Activated T-helper 1 cell treated with anti-CD3 and anti-CD28 coated beads, Interleukin-12 subunit alpha, Interleukin-12 subunit beta, Interleukin-2, Interleukin-4 antibody, amounts not matched to agents 30 ng/mL and 10 ng/mL and 1 ng/mL, durations not matched to agents 14 hours and 24 hours and 36 hours (primary cell): ENCODE measurements around the gene MED8. TPM values are rescaled to one million over a fixed set of nuclear protein-coding genes. Genes with fewer than 3 reads are reported as not detected.
"Not testable (repeated sequence)": the region's sequence is repeated elsewhere in the genome, so short reads cannot be mapped to it uniquely, and the experiment has no call there.

Source experiments
- DNase-seq: peaks from one replicate; pipeline ENCODE4 v3.0.0; 2021; ENCODE audit warnings: low spot score
- H3K27ac Mint-ChIP-seq: one replicate; pipeline ENCODE4 v1.8.0; 2021; ENCODE audit warnings: mild to moderate bottlenecking, mixed read lengths
- H3K27me3 Mint-ChIP-seq: one replicate; pipeline ENCODE4 v1.8.0; 2022; ENCODE audit warnings: mild to moderate bottlenecking, moderate library complexity, mixed read lengths; ENCODE audit not compliant: insufficient read depth
- H3K36me3 Mint-ChIP-seq: one replicate; pipeline ENCODE4 v1.8.0; 2021; ENCODE audit warnings: low read depth, mixed read lengths
- H3K4me1 Mint-ChIP-seq: one replicate; pipeline ENCODE4 v1.8.0; 2021; ENCODE audit warnings: low read depth, mixed read lengths
- H3K4me3 Mint-ChIP-seq: one replicate; pipeline ENCODE4 v1.8.0; 2021; ENCODE audit warnings: mild to moderate bottlenecking, moderate library complexity, mixed read lengths
- H3K9me3 Mint-ChIP-seq: one replicate; pipeline ENCODE4 v1.8.0; 2021; ENCODE audit warnings: mixed read lengths
- intact Hi-C: fragments of 100-400 bp; cut with micrococcal nuclease; formaldehyde crosslinking; loops from one replicate; pipeline ENCODE4 v1.15.1; 2024
- total RNA-seq: library from RNA; stranded (reverse); gene quantifications from 2 replicates; pipeline ENCODE4 v1.2.3, GENCODE V29; 2022

Gene MED8
- total RNA-seq, 1 donor from 2014 or later = 43.0 TPM

DNA sequence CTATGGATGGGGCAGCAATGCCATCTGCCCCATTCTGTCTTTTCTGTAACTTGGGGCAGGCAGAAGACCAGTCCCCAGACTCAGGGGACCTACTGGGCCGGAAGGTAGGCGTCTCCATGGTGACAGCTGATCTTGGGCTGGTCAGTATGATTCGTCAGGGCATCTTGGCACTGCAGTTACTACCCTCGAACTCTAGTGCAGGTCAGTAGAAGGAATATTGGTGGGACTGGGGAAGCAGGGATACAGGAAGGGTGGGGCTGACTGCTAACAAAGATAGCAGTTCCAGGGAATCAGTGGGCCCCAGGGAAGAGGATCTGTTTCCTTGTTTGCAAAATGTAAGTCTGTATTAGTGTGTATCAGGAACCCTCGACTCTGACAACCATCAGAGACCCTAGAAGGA is 26.3 kb upstream of the MED8 start:
- Mint-ChIP-seq H3K9me3 (no peaks in the 10 kb centered on the region), H3K4me1 (no peaks in the 10 kb centered on the region), H3K27me3 (no peaks in the 10 kb centered on the region), H3K4me3 (no peak overlapping the region), H3K27ac (no peak overlapping the region), H3K36me3 (peaks cover 14% of the 10 kb centered on the region)
- no peak for DNase-seq
- intact Hi-C loops = no loop called here

DNA sequence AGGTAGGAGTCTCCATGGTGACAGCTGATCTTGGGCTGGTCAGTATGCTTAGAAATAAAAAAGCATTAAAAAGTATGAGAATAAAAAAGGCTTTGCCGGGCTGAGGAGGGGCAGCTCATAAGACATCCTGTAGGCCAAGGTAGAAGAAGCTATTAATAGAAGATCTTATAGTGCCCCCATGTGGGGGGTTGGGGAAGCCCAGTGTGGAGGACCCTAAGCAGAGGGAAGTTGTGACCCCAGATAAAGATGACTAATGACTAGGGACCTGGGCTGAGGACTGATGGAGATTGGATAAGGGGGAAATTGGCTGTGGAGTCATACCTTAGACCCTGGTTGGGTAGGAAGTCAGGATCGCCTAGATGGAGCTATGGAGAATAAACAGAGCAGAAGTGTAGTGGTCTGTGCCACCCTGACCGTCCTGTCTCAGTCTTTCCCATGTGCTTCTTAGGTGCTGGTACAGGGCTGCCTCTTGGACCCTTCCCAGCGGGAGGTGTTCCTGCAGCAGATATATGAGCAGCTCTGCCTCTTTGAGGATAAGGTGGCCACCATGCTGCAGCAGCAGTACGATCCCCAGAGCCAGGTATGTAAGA is 25.1 kb upstream of the MED8 start:
- Mint-ChIP-seq H3K4me1 (no peaks in the 10 kb centered on the region), H3K27ac (peak overlapping the region; percentile 10), H3K27me3 (no peaks in the 10 kb centered on the region), H3K9me3 (no peaks in the 10 kb centered on the region), H3K36me3 (peaks cover 11% of the 10 kb centered on the region), H3K4me3 (no peak overlapping the region)
- intact Hi-C loops = loop anchor here (1.0 kb wide), 3 partner anchors 56 to 187 kb away; partner anchors contain the start of gene CDC20
- peak; percentile 22 for DNase-seq

DNA sequence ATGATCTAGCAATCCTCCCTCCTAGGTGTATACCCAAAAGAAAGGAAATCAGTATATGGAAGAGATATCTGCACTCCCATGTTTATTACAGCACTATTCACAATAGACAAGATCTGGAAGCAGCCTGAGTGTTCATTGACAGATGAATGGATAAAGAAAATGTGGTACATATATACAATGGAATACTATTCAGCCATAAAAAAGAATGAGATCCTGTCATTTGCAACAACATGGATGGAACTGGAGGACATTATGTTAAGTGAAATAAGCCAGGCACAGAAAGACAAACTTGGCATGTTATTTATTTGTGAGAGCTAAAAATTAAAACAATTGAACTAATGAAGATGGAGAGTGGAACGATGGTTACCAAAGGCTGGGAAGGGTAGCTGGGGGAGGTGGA is 23.8 kb upstream of the MED8 start:
- H3K27ac Mint-ChIP-seq, H3K9me3 Mint-ChIP-seq, DNase-seq, H3K4me3 Mint-ChIP-seq, intact Hi-C loops, H3K27me3 Mint-ChIP-seq, H3K4me1 Mint-ChIP-seq: not testable (repeated sequence)
- peaks cover 18% of the 10 kb centered on the region for H3K36me3 Mint-ChIP-seq

DNA sequence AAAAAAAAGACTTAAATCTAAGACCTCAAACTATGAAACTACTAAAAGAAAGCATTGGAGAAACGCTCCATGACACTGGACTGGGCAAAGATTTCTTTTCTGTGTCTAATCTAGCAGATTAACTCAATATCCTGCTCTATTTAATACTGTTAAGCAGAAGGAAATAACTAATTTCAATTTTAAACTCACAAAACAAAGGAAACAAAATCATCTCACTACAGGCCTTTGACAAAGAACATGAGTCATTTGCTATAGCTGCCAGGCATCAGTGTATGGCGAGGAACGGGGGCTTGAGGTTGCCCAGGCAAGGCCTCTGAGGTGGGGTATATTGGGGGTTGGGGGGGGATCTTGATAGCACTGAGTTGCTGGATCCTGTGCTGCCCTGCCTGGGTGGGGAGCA is 21.0 kb upstream of the MED8 start:
- H3K4me3 Mint-ChIP-seq = no peak overlapping the region
- peaks cover 26% of the 10 kb centered on the region for H3K36me3 Mint-ChIP-seq
- intact Hi-C loops = no loop called here
- no peak overlapping the region for H3K27ac Mint-ChIP-seq
- H3K9me3 Mint-ChIP-seq = no peaks in the 10 kb centered on the region
- DNase-seq = no peak
- H3K27me3 Mint-ChIP-seq = no peaks in the 10 kb centered on the region
- no peaks in the 10 kb centered on the region for H3K4me1 Mint-ChIP-seq

DNA sequence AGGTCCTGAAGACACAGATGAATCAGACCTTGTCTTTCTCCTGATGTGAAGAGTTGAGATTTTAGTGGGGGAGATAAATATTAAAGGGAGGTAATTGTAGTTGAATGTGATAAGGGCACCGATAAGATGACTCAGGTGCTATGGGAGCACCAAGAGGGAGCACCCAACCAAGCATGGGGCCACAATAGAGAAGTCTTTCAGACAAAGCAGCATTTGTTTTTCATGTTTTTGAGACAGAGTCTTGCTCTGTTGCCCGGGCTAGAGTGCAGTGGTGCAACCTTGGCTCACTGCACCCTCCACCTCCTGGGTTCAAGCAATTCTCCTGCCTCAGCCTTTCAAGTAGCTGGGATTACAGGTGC is 16.3 kb upstream of the MED8 start:
- H3K36me3 Mint-ChIP-seq = peaks cover 33% of the 10 kb centered on the region

DNA sequence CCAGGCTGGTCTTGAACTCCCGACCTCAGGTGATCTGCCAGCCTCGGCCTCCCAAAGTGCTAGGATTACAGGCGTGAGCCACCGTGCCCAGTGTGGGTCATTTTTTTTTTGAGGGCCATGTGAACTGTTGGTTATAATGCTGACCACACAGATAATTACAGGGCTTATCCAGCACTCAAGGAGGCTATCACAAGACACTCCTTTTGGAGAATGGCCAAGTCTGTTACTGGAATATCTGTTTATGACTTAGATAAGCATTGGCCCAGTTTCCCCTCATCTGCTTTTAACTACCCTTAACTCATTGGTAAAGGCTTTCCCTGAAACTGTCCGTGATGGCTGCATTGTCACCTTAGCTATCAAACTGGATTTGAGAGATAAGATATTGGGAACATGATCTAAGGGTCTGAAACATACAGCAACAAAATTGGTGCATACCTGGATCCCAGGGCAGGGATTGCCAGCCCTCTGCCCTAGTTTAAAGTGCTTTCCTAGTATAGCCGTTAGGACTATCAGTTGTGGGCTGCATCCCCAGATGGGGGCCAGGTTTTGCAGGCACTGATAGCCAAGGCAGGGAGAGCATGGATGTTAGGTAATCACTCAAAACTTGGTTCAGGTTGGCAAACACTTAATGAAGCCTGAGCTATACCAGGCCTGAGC is 15.7 kb upstream of the MED8 start:
- Mint-ChIP-seq H3K27me3 (no peaks in the 10 kb centered on the region), H3K4me3 (no peak overlapping the region), H3K4me1 (no peaks in the 10 kb centered on the region), H3K9me3 (no peaks in the 10 kb centered on the region), H3K27ac (no peak overlapping the region), H3K36me3 (peaks cover 33% of the 10 kb centered on the region)
- intact Hi-C loops = no loop called here
- DNase-seq = no peak

More for the DNA sequence above, 16.3 kb upstream of the MED8 start:
- Mint-ChIP-seq H3K4me1 (no peaks in the 10 kb centered on the region), H3K9me3 (no peaks in the 10 kb centered on the region), H3K27me3 (no peaks in the 10 kb centered on the region), H3K27ac (no peak overlapping the region), H3K4me3 (no peak overlapping the region)
- intact Hi-C loops = no loop called here
- no peak for DNase-seq

DNA sequence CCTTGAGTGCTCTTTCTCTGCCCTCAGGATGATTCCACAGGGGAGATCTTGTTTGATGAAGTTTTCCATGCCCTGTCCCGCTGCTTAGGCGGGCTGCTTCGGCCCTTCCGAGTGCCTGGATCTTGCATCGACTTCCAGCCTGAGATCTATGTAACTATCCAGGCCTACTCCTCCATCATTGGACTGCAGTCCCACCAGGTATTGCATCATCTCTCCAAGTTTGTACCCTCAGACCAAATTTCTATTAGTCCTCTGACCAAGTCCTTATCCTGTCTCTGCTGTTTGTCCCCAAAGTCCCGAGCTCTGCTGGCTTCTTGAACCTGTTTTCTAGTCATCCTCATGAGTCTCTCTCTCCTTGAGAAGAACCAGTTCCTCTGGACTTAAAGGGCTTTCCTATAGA is 14.8 kb upstream of the MED8 start:
- H3K27ac Mint-ChIP-seq = no peak overlapping the region
- H3K4me3 Mint-ChIP-seq = no peak overlapping the region
- H3K9me3 Mint-ChIP-seq = no peaks in the 10 kb centered on the region
- intact Hi-C loops = no loop called here
- peaks cover 32% of the 10 kb centered on the region for H3K36me3 Mint-ChIP-seq
- H3K27me3 Mint-ChIP-seq = no peaks in the 10 kb centered on the region
- DNase-seq = no peak
- H3K4me1 Mint-ChIP-seq = no peaks in the 10 kb centered on the region

DNA sequence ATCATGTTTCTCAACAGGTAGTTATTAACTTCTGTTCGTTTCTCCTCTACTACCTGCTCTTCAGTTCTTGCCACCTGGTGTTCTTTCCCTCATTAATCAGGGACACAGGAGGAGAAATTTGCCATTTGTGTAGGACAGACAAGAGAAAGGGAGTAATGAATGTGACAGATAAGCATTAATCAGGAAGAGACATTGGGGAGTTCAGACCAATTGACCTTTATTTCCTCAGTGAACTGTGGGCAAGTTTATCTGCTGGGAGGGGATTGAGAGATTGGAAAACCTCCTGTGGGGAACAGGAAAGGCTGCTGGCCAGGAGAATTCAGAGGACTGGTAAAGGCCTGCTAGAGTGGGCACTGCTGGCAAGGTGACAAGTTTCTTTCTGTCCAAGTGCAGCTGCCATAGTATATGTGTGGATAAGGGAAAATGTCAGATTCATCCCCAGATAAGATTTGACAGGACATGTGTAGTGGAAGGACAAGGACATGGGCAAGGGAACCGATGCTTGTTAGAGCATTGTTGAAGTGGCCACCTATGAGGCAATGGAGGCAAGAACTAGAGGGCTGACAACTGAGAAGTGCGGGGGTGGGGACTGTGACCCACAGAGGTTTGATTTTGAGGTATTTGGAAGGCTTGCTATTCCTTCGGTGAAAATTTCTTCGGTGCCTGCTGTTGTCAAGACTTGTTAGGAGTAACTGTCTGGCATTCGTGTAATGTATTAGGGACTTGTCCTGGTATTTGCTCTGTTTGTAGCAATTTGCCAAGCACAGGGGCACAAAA is 12.7 kb upstream of the MED8 start:
- peaks cover 27% of the 10 kb centered on the region for H3K36me3 Mint-ChIP-seq
- intact Hi-C loops = no loop called here
- H3K9me3 Mint-ChIP-seq = no peaks in the 10 kb centered on the region

DNA sequence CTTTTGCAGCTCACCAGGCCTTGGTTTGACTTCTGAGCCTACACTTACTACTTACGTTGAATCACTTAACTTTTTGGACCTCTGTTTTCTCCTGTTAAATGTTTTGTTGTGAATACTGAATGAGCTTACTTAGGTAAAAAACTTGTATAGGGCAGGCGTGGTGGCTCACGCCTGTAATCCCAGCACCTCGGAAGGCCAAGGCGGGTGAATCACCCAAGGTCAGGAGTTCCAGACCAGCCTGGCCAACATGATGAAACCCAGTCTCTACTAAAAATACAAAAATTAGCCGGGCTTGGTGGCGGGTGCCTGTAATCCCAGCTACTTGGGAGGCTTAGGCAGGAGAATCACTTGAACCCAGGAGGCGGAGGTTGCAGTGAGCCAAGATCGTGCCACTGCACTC is 10.8 kb upstream of the MED8 start:
- DNase-seq, H3K27me3 Mint-ChIP-seq, H3K9me3 Mint-ChIP-seq, H3K27ac Mint-ChIP-seq, H3K4me3 Mint-ChIP-seq, H3K4me1 Mint-ChIP-seq, intact Hi-C loops: not testable (repeated sequence)
- peaks cover 27% of the 10 kb centered on the region for H3K36me3 Mint-ChIP-seq

More for the DNA sequence above, 12.7 kb upstream of the MED8 start:
- Mint-ChIP-seq H3K4me1 (peaks cover 6% of the 10 kb centered on the region), H3K27ac (no peak overlapping the region), H3K4me3 (no peak overlapping the region), H3K27me3 (no peaks in the 10 kb centered on the region)
- DNase-seq = no peak

DNA sequence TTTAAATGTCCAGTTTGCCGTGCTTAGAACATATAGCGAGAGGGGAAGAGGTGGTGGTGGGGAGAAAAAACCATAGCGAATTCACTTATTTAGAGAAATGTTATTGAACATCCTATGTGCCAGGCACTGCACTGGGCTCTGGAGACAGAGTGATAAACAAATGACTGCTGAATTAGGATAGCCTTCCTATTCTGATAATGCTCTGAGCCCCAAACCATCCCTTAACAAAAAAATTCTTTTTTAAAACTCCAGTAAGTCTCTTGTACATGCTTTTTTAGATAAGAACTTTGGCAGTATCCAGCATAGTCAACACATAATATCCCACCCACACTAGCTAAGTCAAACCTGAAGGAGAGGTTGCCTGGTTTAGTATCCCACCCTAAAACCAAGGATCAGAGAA is 8.6 kb upstream of the MED8 start:
- H3K27me3 Mint-ChIP-seq = no peaks in the 10 kb centered on the region
- no peak overlapping the region for H3K27ac Mint-ChIP-seq
- peaks cover 18% of the 10 kb centered on the region for H3K36me3 Mint-ChIP-seq
- H3K4me1 Mint-ChIP-seq = peaks cover 6% of the 10 kb centered on the region
- intact Hi-C loops = no loop called here
- H3K9me3 Mint-ChIP-seq = no peaks in the 10 kb centered on the region
- no peak for DNase-seq
- H3K4me3 Mint-ChIP-seq = no peak overlapping the region

DNA sequence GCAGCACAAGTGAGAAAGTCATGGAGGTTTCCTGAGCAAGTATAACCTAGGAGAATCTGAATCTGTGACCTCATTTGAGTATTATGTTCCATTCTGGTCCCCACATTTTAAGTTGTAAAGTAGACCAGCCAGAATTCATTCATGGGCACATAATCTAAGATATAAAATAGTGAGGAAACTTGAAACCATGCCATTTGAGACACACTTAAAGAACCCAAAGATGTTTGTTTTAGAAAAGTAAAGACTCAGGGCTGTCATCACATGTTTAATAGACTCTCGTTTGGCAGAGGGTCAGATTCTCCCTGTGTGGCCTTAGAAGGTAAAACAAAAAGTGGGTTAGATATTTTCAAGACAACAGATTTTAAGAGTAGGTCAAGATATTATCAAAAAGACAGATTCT is 6.5 kb upstream of the MED8 start:
- Mint-ChIP-seq H3K27me3 (no peaks in the 10 kb centered on the region), H3K27ac (no peak overlapping the region), H3K4me3 (no peak overlapping the region), H3K4me1 (peaks cover 14% of the 10 kb centered on the region), H3K9me3 (no peaks in the 10 kb centered on the region), H3K36me3 (peaks cover 13% of the 10 kb centered on the region)
- no peak for DNase-seq
- intact Hi-C loops = no loop called here

DNA sequence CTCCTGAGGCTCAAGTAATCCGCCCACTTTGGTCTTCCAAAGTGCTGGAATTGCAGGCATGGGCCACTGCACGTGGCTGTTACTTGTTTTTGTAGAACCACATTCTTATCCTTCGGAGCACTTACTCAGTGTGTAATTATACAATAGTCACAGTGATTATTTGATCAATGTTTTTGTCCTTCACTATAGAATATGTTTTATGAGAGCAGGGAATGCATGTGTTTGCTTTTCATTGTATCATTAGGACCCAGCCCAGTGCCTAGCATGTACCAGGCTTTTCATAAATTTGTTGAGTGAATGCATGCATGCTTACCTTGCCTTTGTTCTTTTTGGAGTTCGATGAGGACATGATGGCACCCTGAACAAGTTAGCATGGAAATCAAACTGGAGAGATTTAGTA is 5.9 kb upstream of the MED8 start:
- Mint-ChIP-seq H3K27me3 (no peaks in the 10 kb centered on the region), H3K4me3 (no peak overlapping the region), H3K36me3 (peaks cover 14% of the 10 kb centered on the region), H3K27ac (no peak overlapping the region), H3K9me3 (no peaks in the 10 kb centered on the region), H3K4me1 (peaks cover 17% of the 10 kb centered on the region)
- intact Hi-C loops = no loop called here
- no peak for DNase-seq

DNA sequence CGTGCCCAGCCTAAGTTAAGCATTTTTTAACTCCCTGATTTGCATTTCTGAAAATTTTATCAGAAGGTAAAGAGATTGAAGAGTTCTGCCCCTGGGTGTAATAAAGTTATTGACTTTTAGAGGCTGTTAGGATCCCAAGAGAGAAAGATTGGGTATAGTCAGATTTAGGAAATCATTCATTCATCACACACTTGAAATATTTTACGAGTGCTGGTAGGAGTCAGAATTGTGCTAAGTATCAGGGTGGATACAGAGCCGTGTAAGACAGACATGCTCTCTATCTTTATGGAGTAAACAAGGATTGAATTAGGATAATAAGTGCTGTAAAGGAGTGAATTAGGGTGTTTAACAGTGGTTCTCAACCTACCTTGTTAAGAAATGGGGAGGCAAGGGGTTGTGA is 3.1 kb upstream of the MED8 start:
- no peak for DNase-seq
- Mint-ChIP-seq H3K36me3 (peaks cover 19% of the 10 kb centered on the region), H3K27ac (no peak overlapping the region), H3K9me3 (no peaks in the 10 kb centered on the region), H3K4me1 (peaks cover 35% of the 10 kb centered on the region), H3K4me3 (no peak overlapping the region), H3K27me3 (no peaks in the 10 kb centered on the region)
- intact Hi-C loops = no loop called here
